ENCODE measurements around the gene RGPD5.
"Not testable (repeated sequence)": the region's sequence is repeated elsewhere in the genome, so short reads cannot be mapped to it uniquely, and the experiment has no call there.

The RGPD5 gene

DNA sequence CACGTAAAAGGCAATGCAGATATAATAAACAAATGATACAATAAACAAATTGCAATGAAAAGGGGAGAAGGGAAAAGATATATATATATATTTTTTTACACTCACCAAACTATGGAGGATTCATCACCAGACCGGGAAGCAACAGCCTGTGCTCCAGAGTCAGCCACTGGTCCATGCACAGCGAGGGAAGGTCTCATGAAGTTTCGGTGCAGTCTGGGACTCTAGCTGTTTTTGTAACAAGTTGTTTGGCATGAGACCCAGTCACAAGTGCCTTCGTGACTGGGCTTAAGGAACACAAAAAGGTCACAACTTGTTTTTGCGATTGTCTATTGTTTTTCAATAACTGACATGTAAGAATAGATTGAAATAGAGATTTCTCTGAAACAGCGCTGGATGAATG, 99.6 kb downstream of the RGPD5 start:
- not testable (repeated sequence) for DNase-seq (ENCODE audit: low spot score)

DNA sequence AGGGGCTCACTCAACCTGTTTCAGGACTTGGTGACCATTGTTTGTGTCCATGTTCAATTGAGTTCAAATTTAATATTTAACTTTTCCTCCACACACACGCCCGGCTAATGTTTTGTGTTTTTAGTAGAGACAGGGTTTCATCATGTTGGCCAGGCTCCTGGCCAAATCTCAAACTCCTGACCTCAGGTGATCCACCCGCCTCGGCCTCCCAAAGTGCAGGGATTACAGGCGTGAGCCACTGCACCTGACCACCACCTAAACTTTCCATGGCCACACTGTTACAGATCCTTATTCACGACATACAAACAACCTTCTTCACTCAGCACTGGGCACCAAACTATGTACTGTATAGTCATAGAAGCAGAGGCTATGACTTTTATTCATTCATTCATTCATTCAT, 100.0 kb downstream of the RGPD5 start:
- DNase-seq (ENCODE audit: low spot score), result not testable (repeated sequence)

DNA sequence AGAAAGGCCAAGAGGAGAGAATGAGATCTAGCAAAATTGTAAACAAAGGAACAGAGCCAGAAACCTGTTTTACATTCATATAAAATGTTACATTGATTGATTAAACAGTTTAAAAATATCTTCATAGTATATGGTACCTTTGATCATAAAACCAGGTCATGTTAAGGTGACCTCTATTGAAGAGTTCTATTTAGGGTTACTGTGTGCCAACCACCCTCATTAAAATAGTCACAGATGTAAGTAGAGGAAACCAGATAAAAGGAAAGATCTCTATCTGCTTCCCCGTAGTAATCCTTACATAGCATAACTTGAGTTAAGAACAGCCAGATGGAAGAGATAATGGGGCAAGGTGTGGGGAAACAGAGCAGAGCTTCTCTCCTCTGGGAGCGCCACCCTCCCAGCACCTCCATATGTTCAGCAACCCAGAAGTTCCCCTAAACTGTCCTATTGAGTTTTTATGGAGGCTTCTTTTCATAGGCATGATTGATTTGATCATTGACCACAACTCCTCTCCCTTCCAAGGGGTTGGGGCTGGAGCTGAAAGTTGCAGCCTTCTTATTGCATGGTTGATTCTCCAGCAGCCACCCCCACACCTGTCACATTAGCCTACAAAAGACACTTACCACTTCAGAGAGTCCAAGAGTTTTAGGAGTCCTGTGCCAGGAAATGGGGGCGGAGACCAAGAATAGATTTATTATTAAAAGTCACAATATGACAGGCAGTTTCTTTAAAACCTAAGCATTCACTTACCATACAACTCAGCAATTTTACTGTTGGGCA, 101.2 kb downstream of the RGPD5 start:
- DNase-seq (ENCODE audit: low spot score), result not testable (repeated sequence)

GRCh38 chr2:109896212-109896611, 102.1 kb downstream of the RGPD5 start:
- DNase-seq (ENCODE audit: low spot score), result not testable (repeated sequence)

DNA sequence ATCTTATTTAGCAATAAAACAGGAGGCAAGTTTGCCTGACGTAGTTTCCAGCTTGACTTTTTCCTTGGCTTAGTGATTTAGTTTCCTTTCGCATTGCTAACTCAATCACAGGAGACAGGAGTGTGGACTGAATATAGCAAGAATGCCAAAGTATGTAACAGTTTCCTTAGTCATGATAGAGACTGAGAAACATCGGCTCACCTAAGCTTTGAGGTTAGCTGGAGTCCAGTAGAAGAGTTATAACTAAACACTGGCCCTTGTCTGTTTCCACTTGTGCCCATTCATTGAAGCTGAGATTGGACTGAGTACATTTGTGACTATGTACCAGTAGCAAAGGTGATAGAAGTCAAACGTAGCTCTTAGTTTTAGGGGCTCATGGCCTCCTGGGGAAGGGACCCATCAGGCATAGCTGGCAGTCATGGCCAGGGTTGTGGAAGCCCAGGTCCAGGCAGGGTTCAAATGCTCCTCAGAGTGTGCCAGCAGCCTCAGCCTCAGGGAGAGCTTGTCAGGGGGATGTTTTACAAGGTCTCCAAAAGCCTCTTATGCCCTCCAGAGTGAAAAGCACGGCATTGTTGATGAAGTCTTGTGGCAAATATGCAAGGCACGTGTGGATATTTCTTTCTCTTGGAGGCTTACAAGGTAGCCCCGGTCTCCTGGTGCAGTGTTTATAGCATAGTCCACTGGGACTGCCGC, 103.8 kb downstream of the RGPD5 start:
- DNase-seq (ENCODE audit: low spot score), result not testable (repeated sequence)

GRCh38 chr2:109898462-109899336, 104.6 kb downstream of the RGPD5 start, which contains the start of gene LIMS3:
TSS of gene LIMS3 (plus strand) at chr2:109898688. CDS start at chr2:109898729, 41 bp downstream.
- not testable (repeated sequence) for DNase-seq (ENCODE audit: low spot score)

DNA sequence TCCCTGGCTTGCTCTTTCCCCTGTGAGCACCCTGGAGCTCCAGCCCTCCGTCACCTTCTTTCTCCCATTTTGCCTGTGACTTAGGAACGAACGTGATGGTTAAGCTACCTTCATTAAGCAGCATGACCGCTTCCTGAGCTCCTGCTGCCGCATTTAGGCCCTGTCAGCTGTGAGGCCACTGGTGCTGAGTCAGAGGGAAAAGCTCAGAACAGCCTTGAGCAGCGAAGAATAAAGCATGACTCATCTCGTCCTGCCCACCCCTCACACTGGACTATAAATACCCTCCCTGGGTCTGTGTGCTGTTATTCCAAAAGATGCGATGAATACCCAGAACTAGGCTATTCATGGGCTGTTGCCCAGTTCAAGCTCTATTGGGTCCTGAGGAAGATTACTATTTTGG, 111.7 kb downstream of the RGPD5 start:
- not testable (repeated sequence) for DNase-seq (ENCODE audit: low spot score)

All from HuH-7.5 (cell line).